ES-I3 (cell line): Measurements from ENCODE around the gene FOXG1.
A peak's percentile ranks its signal among the peaks of the same experiment; 100 is the strongest.

ENCODE experiments used
- H3K36me3 ChIP-seq: 2 replicates; pipeline ENCODE4 v1.6.1; 2013; ENCODE audit warnings: mild to moderate bottlenecking, low read length, control low read depth, moderate library complexity; ENCODE audit not compliant: insufficient read depth
- H3K4me1 ChIP-seq: 2 replicates; pipeline ENCODE4 v1.6.1; 2013; ENCODE audit warnings: mild to moderate bottlenecking, control low read depth, low read length; ENCODE audit not compliant: insufficient read depth
- H3K9ac ChIP-seq: 2 replicates; pipeline ENCODE4 v1.6.1; 2013; ENCODE audit warnings: low read depth, mild to moderate bottlenecking, low read length, moderate library complexity
- H3K9me3 ChIP-seq: 2 replicates; pipeline ENCODE4 v1.6.1; 2013; ENCODE audit warnings: mild to moderate bottlenecking, low read length, moderate library complexity; ENCODE audit not compliant: control insufficient read depth, insufficient read depth

The FOXG1 gene

GRCh38 chr14:28766469-28766955 is at the start of gene FOXG1:
Gene FOXG1 (plus strand): TSS chr14:28766787. CDS start chr14:28767280, 493 bp downstream.
- Histone ChIP-seq H3K4me1 (peaks cover 5% of the 10 kb centered on the region), H3K9ac (peak within 1 kb of the TSS; percentile 68), H3K9me3 (no peaks in the 10 kb centered on the region), H3K36me3 (no peaks in the 10 kb centered on the region)

GRCh38 chr14:28719130-28719529 is 47.5 kb upstream of the FOXG1 start:
- Histone ChIP-seq H3K9ac (no peak overlapping the region), H3K36me3 (no peaks in the 10 kb centered on the region), H3K4me1 (no peaks in the 10 kb centered on the region), H3K9me3 (no peaks in the 10 kb centered on the region)

- Histone ChIP-seq H3K9me3 (no peaks in the 10 kb centered on the region), H3K9ac (no peak overlapping the region), H3K36me3 (no peaks in the 10 kb centered on the region), H3K4me1 (peaks cover 13% of the 10 kb centered on the region; the same call in 1 of the 2 replicates)
Observed at GRCh38 chr14:28731358-28731757, 35.2 kb upstream of the FOXG1 start.

GRCh38 chr14:28742171-28742846 is 24.3 kb upstream of the FOXG1 start:
- Histone ChIP-seq H3K9ac (no peak overlapping the region; the same call in 1 of the 2 replicates), H3K36me3 (no peaks in the 10 kb centered on the region), H3K9me3 (no peaks in the 10 kb centered on the region), H3K4me1 (peaks cover 3% of the 10 kb centered on the region; the same call in 1 of the 2 replicates)

- Histone ChIP-seq H3K36me3 (no peaks in the 10 kb centered on the region), H3K9me3 (no peaks in the 10 kb centered on the region), H3K9ac (no peak overlapping the region), H3K4me1 (peaks cover 3% of the 10 kb centered on the region; the same call in 1 of the 2 replicates)
Observed at GRCh38 chr14:28744126-28744525, 22.5 kb upstream of the FOXG1 start.

- Histone ChIP-seq H3K36me3 (no peaks in the 10 kb centered on the region), H3K4me1 (peaks cover 3% of the 10 kb centered on the region; the same call in 1 of the 2 replicates), H3K9me3 (no peaks in the 10 kb centered on the region), H3K9ac (no peak overlapping the region)
Observed at GRCh38 chr14:28745176-28745575, 21.4 kb upstream of the FOXG1 start.

GRCh38 chr14:28746247-28746646 is 20.3 kb upstream of the FOXG1 start:
- H3K9ac ChIP-seq, result no peak overlapping the region
- peaks cover 3% of the 10 kb centered on the region; the same call in 1 of the 2 replicates for H3K4me1 ChIP-seq
- no peaks in the 10 kb centered on the region for H3K36me3 ChIP-seq
- H3K9me3 ChIP-seq, result no peaks in the 10 kb centered on the region

GRCh38 chr14:28751467-28752058 is 15.0 kb upstream of the FOXG1 start:
- peaks cover 8% of the 10 kb centered on the region; the same call in 1 of the 2 replicates for H3K4me1 ChIP-seq
- H3K36me3 ChIP-seq, result no peaks in the 10 kb centered on the region
- H3K9ac ChIP-seq, result no peak overlapping the region
- no peaks in the 10 kb centered on the region for H3K9me3 ChIP-seq

- Histone ChIP-seq H3K4me1 (peaks cover 8% of the 10 kb centered on the region), H3K9ac (no peak overlapping the region), H3K9me3 (no peaks in the 10 kb centered on the region), H3K36me3 (no peaks in the 10 kb centered on the region)
Observed at GRCh38 chr14:28754209-28754985, 12.2 kb upstream of the FOXG1 start.

GRCh38 chr14:28755198-28755815 is 11.3 kb upstream of the FOXG1 start:
- no peaks in the 10 kb centered on the region for H3K36me3 ChIP-seq
- H3K4me1 ChIP-seq, result peaks cover 13% of the 10 kb centered on the region

GRCh38 chr14:28755884-28756268 is 10.7 kb upstream of the FOXG1 start:
- Histone ChIP-seq H3K36me3 (no peaks in the 10 kb centered on the region), H3K9ac (no peak overlapping the region; the same call in 1 of the 2 replicates), H3K9me3 (no peaks in the 10 kb centered on the region), H3K4me1 (peaks cover 14% of the 10 kb centered on the region)

More at GRCh38 chr14:28755198-28755815, 11.3 kb upstream of the FOXG1 start:
- 0 out of 2 replicates have a peak overlapping the region, but pooled peaks have one; percentile 7 for H3K9ac ChIP-seq
- H3K9me3 ChIP-seq, result no peaks in the 10 kb centered on the region

GRCh38 chr14:28756269-28756883 is 10.2 kb upstream of the FOXG1 start:
- H3K4me1 ChIP-seq, result peaks cover 14% of the 10 kb centered on the region
- no peaks in the 10 kb centered on the region for H3K36me3 ChIP-seq
- H3K9me3 ChIP-seq, result no peaks in the 10 kb centered on the region
- H3K9ac ChIP-seq, result no peak overlapping the region; the same call in 1 of the 2 replicates

GRCh38 chr14:28756884-28757570 is 9.6 kb upstream of the FOXG1 start:
- Histone ChIP-seq H3K4me1 (peaks cover 14% of the 10 kb centered on the region), H3K36me3 (no peaks in the 10 kb centered on the region), H3K9me3 (no peaks in the 10 kb centered on the region), H3K9ac (no peak overlapping the region; the same call in 1 of the 2 replicates)
